ENCODE results near the gene CCL22.
"Not testable (repeated sequence)": the region's sequence is repeated elsewhere in the genome, so short reads cannot be mapped to it uniquely, and the experiment has no call there.

Gene CCL22

GRCh38 chr16:57388359-57389086, 29.9 kb downstream of the CCL22 start:
- DNase-seq (ENCODE audit: low read depth), result no peak
- H3K4me3 ChIP-seq (ENCODE audit: low read depth, low read length), result no peak overlapping the region

- no peak overlapping the region for H3K4me3 ChIP-seq (ENCODE audit: low read depth, low read length)
- no peak for DNase-seq (ENCODE audit: low read depth)
Measured at GRCh38 chr16:57389087-57389468, 30.5 kb downstream of the CCL22 start.

- H3K4me3 ChIP-seq (ENCODE audit: low read depth, low read length), result no peak overlapping the region
- no peak for DNase-seq (ENCODE audit: low read depth)
Measured at GRCh38 chr16:57390636-57391295, 32.2 kb downstream of the CCL22 start.

GRCh38 chr16:57391300-57391699, 32.7 kb downstream of the CCL22 start:
- no peak overlapping the region for H3K4me3 ChIP-seq (ENCODE audit: low read depth, low read length)
- DNase-seq (ENCODE audit: low read depth), result no peak

- no peak overlapping the region for H3K4me3 ChIP-seq (ENCODE audit: low read depth, low read length)
- no peak for DNase-seq (ENCODE audit: low read depth)
Measured at GRCh38 chr16:57391708-57392107, 33.1 kb downstream of the CCL22 start.

- no peak overlapping the region for H3K4me3 ChIP-seq (ENCODE audit: low read depth, low read length)
- DNase-seq (ENCODE audit: low read depth), result no peak
Measured at GRCh38 chr16:57392694-57393093, 34.1 kb downstream of the CCL22 start.

- no peak for DNase-seq (ENCODE audit: low read depth)
- H3K4me3 ChIP-seq (ENCODE audit: low read depth, low read length), result no peak overlapping the region
Measured at GRCh38 chr16:57394444-57394843, 35.9 kb downstream of the CCL22 start.

- no peak for DNase-seq (ENCODE audit: low read depth)
- no peak overlapping the region for H3K4me3 ChIP-seq (ENCODE audit: low read depth, low read length)
Measured at GRCh38 chr16:57395026-57395425, 36.4 kb downstream of the CCL22 start.

GRCh38 chr16:57396786-57397185, 38.2 kb downstream of the CCL22 start:
- H3K4me3 ChIP-seq (ENCODE audit: low read depth, low read length), result no peak overlapping the region
- no peak for DNase-seq (ENCODE audit: low read depth)

- H3K4me3 ChIP-seq (ENCODE audit: low read depth, low read length); DNase-seq (ENCODE audit: low read depth): not testable (repeated sequence)
Measured at GRCh38 chr16:57397493-57397892, 38.9 kb downstream of the CCL22 start.

- H3K4me3 ChIP-seq (ENCODE audit: low read depth, low read length), result no peak overlapping the region
- no peak for DNase-seq (ENCODE audit: low read depth)
Measured at GRCh38 chr16:57401943-57402640, 43.5 kb downstream of the CCL22 start.

GRCh38 chr16:57403965-57404817, 45.6 kb downstream of the CCL22 start, which contains the start of gene CCL17:
Gene CCL17 (plus strand): TSS chr16:57404767. CDS start chr16:57413933, 9,166 bp downstream.
- no peak within 1 kb of the TSS for H3K4me3 ChIP-seq (ENCODE audit: low read depth, low read length)
- DNase-seq (ENCODE audit: low read depth), result no peak

GRCh38 chr16:57405097-57405496, 46.5 kb downstream of the CCL22 start:
- H3K4me3 ChIP-seq (ENCODE audit: low read depth, low read length), result no peak overlapping the region
- no peak for DNase-seq (ENCODE audit: low read depth)

GRCh38 chr16:57406881-57407280, 48.3 kb downstream of the CCL22 start:
- no peak overlapping the region for H3K4me3 ChIP-seq (ENCODE audit: low read depth, low read length)
- no peak for DNase-seq (ENCODE audit: low read depth)

GRCh38 chr16:57407521-57408353, 49.2 kb downstream of the CCL22 start:
- H3K4me3 ChIP-seq (ENCODE audit: low read depth, low read length), result no peak overlapping the region
- DNase-seq (ENCODE audit: low read depth), result no peak

- no peak for DNase-seq (ENCODE audit: low read depth)
- H3K4me3 ChIP-seq (ENCODE audit: low read depth, low read length), result no peak overlapping the region
Measured at GRCh38 chr16:57409065-57409464, 50.5 kb downstream of the CCL22 start.

- no peak overlapping the region for H3K4me3 ChIP-seq (ENCODE audit: low read depth, low read length)
- no peak for DNase-seq (ENCODE audit: low read depth)
Measured at GRCh38 chr16:57409870-57410587, 51.4 kb downstream of the CCL22 start.

GRCh38 chr16:57411362-57411976, 52.9 kb downstream of the CCL22 start:
- H3K4me3 ChIP-seq (ENCODE audit: low read depth, low read length), result no peak overlapping the region
- no peak for DNase-seq (ENCODE audit: low read depth)
